Activated CD4-positive, alpha-beta T cell treated with anti-CD3 and anti-CD28 coated beads, Interleukin-2, amount 10 ng/mL, durations not matched to agents 7 days and 5 days (primary cell): ENCODE measurements around the gene RARS2. TPM values are rescaled to one million over a fixed set of nuclear protein-coding genes. Genes with fewer than 3 reads are reported as not detected.
"Not testable (repeated sequence)": the region's sequence is repeated elsewhere in the genome, so short reads cannot be mapped to it uniquely, and the experiment has no call there.

Experiments
- CTCF ChIA-PET: fragments of 350-600 bp; sonication (Branson Sonifier 250); formaldehyde crosslinking; loops from one replicate; lab custom pipeline; 2021; ENCODE audit warnings: antibody characterized with exemption; lab: Charles Lee
- POLR2A ChIA-PET: fragments of 350-600 bp; sonication (Branson Sonifier 250); formaldehyde crosslinking; loops from one replicate; lab custom pipeline; 2021; ENCODE audit warnings: antibody characterized with exemption; lab: Charles Lee
- DNase-seq: peaks from one replicate; pipeline ENCODE4 v3.0.0-alpha.2; 2020
- H3K27ac Mint-ChIP-seq: one replicate; pipeline ENCODE4 v1.8.0; 2021; ENCODE audit warnings: mild to moderate bottlenecking, moderate library complexity, mixed read lengths
- H3K27me3 Mint-ChIP-seq: one replicate; pipeline ENCODE4 v1.8.0; 2021; ENCODE audit warnings: mixed read lengths
- H3K36me3 Mint-ChIP-seq: one replicate; pipeline ENCODE4 v1.8.0; 2021; ENCODE audit warnings: low read depth, mixed read lengths
- H3K4me1 Mint-ChIP-seq: one replicate; pipeline ENCODE4 v1.8.0; 2021; ENCODE audit warnings: mixed read lengths
- H3K4me3 Mint-ChIP-seq: one replicate; pipeline ENCODE4 v1.8.0; 2021; ENCODE audit warnings: mild to moderate bottlenecking, moderate library complexity, mixed read lengths
- H3K9me3 Mint-ChIP-seq: one replicate; pipeline ENCODE4 v1.8.0; 2021; ENCODE audit warnings: mixed read lengths
- total RNA-seq, 2 experiments: library from RNA; stranded (reverse); gene quantifications; one replicate each; pipeline ENCODE4 v1.2.3, GENCODE V29; 2021

The RARS2 gene
- total RNA-seq, 2 experiments from 2014 or later = 24.1 to 28.0 TPM

GRCh38 chr6:87534377-87535047 is 55.3 kb downstream of the RARS2 start:
- POLR2A ChIA-PET = no interaction called here
- H3K4me3 Mint-ChIP-seq = no peak overlapping the region
- H3K9me3 Mint-ChIP-seq = peaks cover 3% of the 10 kb centered on the region
- CTCF ChIA-PET = no interaction called here
- H3K4me1 Mint-ChIP-seq = peaks cover 5% of the 10 kb centered on the region
- H3K27me3 Mint-ChIP-seq = no peaks in the 10 kb centered on the region
- no peak overlapping the region for H3K27ac Mint-ChIP-seq
- H3K36me3 Mint-ChIP-seq = peaks cover 12% of the 10 kb centered on the region
- DNase-seq = no peak

DNA sequence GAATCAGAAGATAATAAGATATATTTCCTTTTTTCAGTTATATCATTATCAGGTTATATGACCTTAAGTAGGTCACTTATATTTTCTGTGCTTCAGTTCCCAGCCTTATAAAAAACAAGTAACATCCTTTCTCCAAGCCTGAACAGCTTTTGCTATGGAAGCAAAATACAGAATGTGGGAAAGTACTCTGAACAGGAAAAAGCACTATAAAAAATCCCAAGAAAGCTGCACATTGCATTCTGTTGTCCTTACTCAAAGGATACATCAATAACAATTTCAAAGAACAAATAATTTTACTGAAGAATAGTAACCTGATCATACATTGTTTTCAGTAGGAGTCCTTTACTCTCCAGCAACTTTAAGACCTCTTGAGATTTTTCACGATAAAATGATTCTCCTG is 60.6 kb downstream of the RARS2 start:
- Mint-ChIP-seq H3K27me3 (no peaks in the 10 kb centered on the region), H3K36me3 (peaks cover 31% of the 10 kb centered on the region), H3K4me1 (peaks cover 6% of the 10 kb centered on the region), H3K9me3 (no peaks in the 10 kb centered on the region), H3K27ac (no peak overlapping the region), H3K4me3 (no peak overlapping the region)
- ChIA-PET POLR2A (no interaction called here), CTCF (no interaction called here)
- DNase-seq = no peak

- DNase-seq = no peak
- no peak overlapping the region for H3K4me3 Mint-ChIP-seq
- no peak overlapping the region for H3K27ac Mint-ChIP-seq
- no peaks in the 10 kb centered on the region for H3K9me3 Mint-ChIP-seq
- H3K27me3 Mint-ChIP-seq = no peaks in the 10 kb centered on the region
- ChIA-PET POLR2A (no interaction called here), CTCF (interaction anchor here (0.8 kb wide), 1 partner anchor 25 kb away, joined by 6 read pairs; no protein-coding TSS in a partner anchor)
- H3K4me1 Mint-ChIP-seq = peaks cover 2% of the 10 kb centered on the region
- H3K36me3 Mint-ChIP-seq = peaks cover 23% of the 10 kb centered on the region
These were observed 67.1 kb downstream of the RARS2 start for GRCh38 chr6:87522686-87523085.

- H3K36me3 Mint-ChIP-seq = peaks cover 41% of the 10 kb centered on the region
- no peaks in the 10 kb centered on the region for H3K9me3 Mint-ChIP-seq
These were observed 71.3 kb downstream of the RARS2 start for GRCh38 chr6:87518453-87518852.

DNA sequence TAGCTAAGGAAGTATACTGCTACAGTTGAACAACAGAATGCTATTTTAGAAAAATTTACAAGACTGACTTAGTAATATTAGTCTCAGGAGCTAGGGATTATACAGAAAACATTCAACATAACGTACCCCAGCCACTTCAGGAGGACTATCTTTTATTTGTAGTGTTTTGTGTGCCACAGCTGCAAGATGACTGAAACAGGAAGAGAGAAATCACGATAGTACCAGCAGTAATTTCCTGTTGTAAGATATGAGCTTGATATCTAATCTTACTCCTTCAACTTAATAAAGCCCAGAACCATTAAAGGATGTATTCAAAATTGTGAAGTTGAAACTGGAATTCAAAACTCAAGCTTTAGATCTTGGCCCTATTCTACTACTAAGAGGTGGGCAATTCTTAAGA is 75.0 kb downstream of the RARS2 start:
- CTCF ChIA-PET = interaction anchor here (0.5 kb wide), 1 partner anchor 54 kb away, joined by 4 read pairs; no protein-coding TSS in a partner anchor
- DNase-seq = no peak
- Mint-ChIP-seq H3K27me3 (no peaks in the 10 kb centered on the region), H3K4me1 (peaks cover 12% of the 10 kb centered on the region), H3K4me3 (no peak overlapping the region), H3K27ac (peak overlapping the region; percentile 27), H3K36me3 (peaks cover 49% of the 10 kb centered on the region), H3K9me3 (no peaks in the 10 kb centered on the region)
- POLR2A ChIA-PET = no interaction called here

More at GRCh38 chr6:87518453-87518852, 71.3 kb downstream of the RARS2 start:
- peaks cover 12% of the 10 kb centered on the region for H3K4me1 Mint-ChIP-seq
- H3K4me3 Mint-ChIP-seq = no peak overlapping the region
- no peak overlapping the region for H3K27ac Mint-ChIP-seq
- ChIA-PET POLR2A (no interaction called here), CTCF (no interaction called here)
- H3K27me3 Mint-ChIP-seq = no peaks in the 10 kb centered on the region
- DNase-seq = no peak

GRCh38 chr6:87504441-87504840 is 85.3 kb downstream of the RARS2 start:
- DNase-seq = no peak
- Mint-ChIP-seq H3K27me3 (no peaks in the 10 kb centered on the region), H3K9me3 (no peaks in the 10 kb centered on the region), H3K27ac (no peak overlapping the region), H3K4me1 (peaks cover 4% of the 10 kb centered on the region), H3K36me3 (peaks cover 35% of the 10 kb centered on the region), H3K4me3 (no peak overlapping the region)
- POLR2A ChIA-PET = no interaction called here
- CTCF ChIA-PET = interaction anchor here (0.6 to 1.4 kb wide), 4 partner anchors 10 to 57 kb away, joined by 3 to 5 read pairs (median 4); no protein-coding TSS in a partner anchor

DNA sequence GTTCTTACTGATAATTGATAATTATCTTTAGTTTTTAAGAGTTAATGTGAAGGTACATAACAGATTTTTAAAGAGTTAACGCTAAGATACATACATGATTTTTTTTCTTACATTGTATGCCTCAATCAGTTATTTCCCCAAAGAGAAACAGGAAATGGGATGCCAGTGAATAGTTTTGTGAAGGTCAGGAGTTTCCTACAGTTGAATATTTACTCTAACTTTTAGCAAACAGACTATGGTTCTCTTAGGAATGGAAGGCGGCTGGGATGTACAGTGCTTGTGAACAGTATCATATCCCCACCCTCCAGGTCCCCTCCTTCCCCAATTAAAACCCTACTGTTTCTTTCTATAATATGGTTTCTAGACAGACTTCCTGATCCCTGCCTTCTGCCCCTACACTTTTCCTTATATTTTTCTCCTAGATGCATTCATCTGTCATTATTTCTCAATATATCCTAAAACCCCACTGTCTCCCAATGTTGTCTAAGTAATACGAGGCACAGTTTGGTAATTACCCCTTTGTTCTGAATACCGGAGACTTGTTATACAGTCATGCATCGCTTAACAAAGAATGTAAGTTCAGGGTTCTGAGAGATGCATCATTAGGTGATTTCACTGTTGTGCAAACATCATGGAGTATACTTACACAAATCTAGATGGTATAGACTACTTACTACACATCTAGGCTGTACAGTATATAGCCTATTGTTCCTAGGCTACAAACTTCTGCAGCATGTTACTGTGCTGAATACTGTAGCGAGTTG is 87.8 kb downstream of the RARS2 start:
- H3K4me3 Mint-ChIP-seq = no peak overlapping the region
- peaks cover 6% of the 10 kb centered on the region for H3K4me1 Mint-ChIP-seq
- POLR2A ChIA-PET = no interaction called here
- peaks cover 29% of the 10 kb centered on the region for H3K36me3 Mint-ChIP-seq
- H3K27ac Mint-ChIP-seq = no peak overlapping the region
- H3K27me3 Mint-ChIP-seq = no peaks in the 10 kb centered on the region
- no peak for DNase-seq
- CTCF ChIA-PET = no interaction called here
- H3K9me3 Mint-ChIP-seq = no peaks in the 10 kb centered on the region

GRCh38 chr6:87498048-87498447 is 91.7 kb downstream of the RARS2 start:
- CTCF ChIA-PET = interaction anchor here (1.0 kb wide), 1 partner anchor 24 kb away, joined by 6 read pairs; no protein-coding TSS in a partner anchor
- DNase-seq = no peak
- Mint-ChIP-seq H3K36me3 (peaks cover 27% of the 10 kb centered on the region), H3K9me3 (no peaks in the 10 kb centered on the region), H3K27ac (no peak overlapping the region), H3K4me1 (peaks cover 2% of the 10 kb centered on the region), H3K27me3 (no peaks in the 10 kb centered on the region), H3K4me3 (no peak overlapping the region)
- POLR2A ChIA-PET = no interaction called here

GRCh38 chr6:87494761-87495422 is 94.9 kb downstream of the RARS2 start:
- DNase-seq = no peak
- no peaks in the 10 kb centered on the region for H3K9me3 Mint-ChIP-seq
- peaks cover 20% of the 10 kb centered on the region for H3K36me3 Mint-ChIP-seq
- H3K27ac Mint-ChIP-seq = no peak overlapping the region
- POLR2A ChIA-PET = no interaction called here
- H3K27me3 Mint-ChIP-seq = no peaks in the 10 kb centered on the region
- H3K4me1 Mint-ChIP-seq = peaks cover 4% of the 10 kb centered on the region
- CTCF ChIA-PET = interaction anchor here (0.9 to 1.6 kb wide), 2 partner anchors 10 to 17 kb away, joined by 3 to 4 read pairs; no protein-coding TSS in a partner anchor
- no peak overlapping the region for H3K4me3 Mint-ChIP-seq

- H3K36me3 Mint-ChIP-seq = peaks cover 25% of the 10 kb centered on the region
- H3K27ac Mint-ChIP-seq, DNase-seq, H3K4me3 Mint-ChIP-seq, H3K27me3 Mint-ChIP-seq, H3K4me1 Mint-ChIP-seq, H3K9me3 Mint-ChIP-seq, POLR2A ChIA-PET: not testable (repeated sequence)
- CTCF ChIA-PET = interaction anchor here (0.6 to 1.8 kb wide), 2 partner anchors 10 to 183 kb away, joined by 3 to 4 read pairs; no protein-coding TSS in a partner anchor
These were observed 100.5 kb downstream of the RARS2 start for GRCh38 chr6:87489326-87489725.

- no peaks in the 10 kb centered on the region for H3K27me3 Mint-ChIP-seq
- no peak overlapping the region for H3K27ac Mint-ChIP-seq
- peaks cover 22% of the 10 kb centered on the region for H3K36me3 Mint-ChIP-seq
- H3K4me3 Mint-ChIP-seq = no peak overlapping the region
- no peaks in the 10 kb centered on the region for H3K9me3 Mint-ChIP-seq
- H3K4me1 Mint-ChIP-seq = peaks cover 8% of the 10 kb centered on the region
- CTCF ChIA-PET = no interaction called here
- POLR2A ChIA-PET = no interaction called here
- DNase-seq = no peak
These were observed 102.2 kb downstream of the RARS2 start for GRCh38 chr6:87487555-87487954.

DNA sequence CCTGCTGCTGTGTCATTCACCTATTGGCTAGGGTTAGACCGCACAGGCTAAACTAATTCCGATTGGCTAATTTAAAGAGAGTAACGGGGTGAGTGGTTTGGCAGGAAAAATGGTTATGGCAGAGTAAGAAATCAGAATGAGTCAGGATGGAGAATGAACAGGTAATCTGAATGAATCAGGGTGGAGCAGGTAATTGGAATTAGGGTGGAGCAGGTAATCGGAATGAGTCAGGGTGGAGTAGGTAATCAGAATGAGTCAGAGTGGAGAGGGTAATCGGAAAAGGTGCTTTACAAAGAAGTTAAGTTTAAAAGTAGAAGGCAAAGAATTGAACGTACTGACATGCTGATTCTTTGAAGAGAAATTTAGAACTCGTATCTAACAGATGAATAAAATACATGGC is 105.3 kb downstream of the RARS2 start:
- no peaks in the 10 kb centered on the region for H3K9me3 Mint-ChIP-seq
- H3K27ac Mint-ChIP-seq = no peak overlapping the region
- ChIA-PET POLR2A (no interaction called here), CTCF (no interaction called here)
- H3K36me3 Mint-ChIP-seq = peaks cover 19% of the 10 kb centered on the region
- no peak overlapping the region for H3K4me3 Mint-ChIP-seq
- DNase-seq = no peak
- peaks cover 10% of the 10 kb centered on the region for H3K4me1 Mint-ChIP-seq
- no peaks in the 10 kb centered on the region for H3K27me3 Mint-ChIP-seq

DNA sequence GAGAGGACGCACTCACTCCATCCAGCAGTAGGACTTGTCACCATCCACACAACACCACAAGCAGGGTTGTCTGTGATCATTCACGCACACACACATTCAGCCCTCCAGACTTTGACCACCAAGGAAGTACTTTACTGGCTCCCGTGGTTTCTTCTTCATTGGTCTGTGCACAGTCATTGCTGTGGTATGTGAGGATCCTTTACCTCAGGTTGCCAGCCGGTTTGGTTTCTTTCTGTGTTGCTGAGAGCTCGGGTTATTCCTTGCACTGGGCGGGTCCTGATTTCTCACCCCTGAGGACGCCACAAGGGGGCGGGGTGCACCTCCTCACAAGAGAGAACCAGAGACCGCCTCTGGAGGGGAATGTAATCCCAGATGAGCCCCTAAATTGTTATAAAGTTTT is 105.9 kb downstream of the RARS2 start:
- peak; percentile 12 for DNase-seq
- POLR2A ChIA-PET = no interaction called here
- CTCF ChIA-PET = no interaction called here
- Mint-ChIP-seq H3K27ac (no peak overlapping the region), H3K4me1 (peaks cover 10% of the 10 kb centered on the region), H3K4me3 (no peak overlapping the region), H3K36me3 (peaks cover 19% of the 10 kb centered on the region), H3K27me3 (no peaks in the 10 kb centered on the region), H3K9me3 (no peaks in the 10 kb centered on the region)
